ENCODE data around the gene KIF16B.

DNA sequence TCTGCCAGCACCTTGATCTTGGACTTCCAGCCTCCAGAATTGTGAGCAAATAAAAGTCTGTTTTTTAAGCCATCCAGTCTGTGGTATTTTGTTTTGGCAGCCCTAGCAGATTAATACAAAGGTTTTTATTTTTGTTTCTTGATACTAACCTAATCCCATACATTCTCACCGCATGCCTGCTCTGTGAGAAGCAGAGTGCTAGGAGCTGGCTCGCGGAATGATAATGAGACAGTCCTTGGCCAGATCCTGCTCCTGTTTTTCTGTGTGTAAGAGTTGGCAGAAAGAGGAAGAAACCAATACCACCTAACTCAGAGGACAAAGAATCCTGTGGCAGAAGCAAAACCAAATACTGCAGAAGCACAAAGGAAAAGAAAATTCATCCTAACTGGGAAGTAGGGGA lies 82.6 kb downstream of the KIF16B start:
- TF ChIP-seq TAF1 (IDR thresholded peaks at IDR 0.05; ENCODE audit: borderline replicate concordance, low read depth, low read length) (no peak), NFIC (IDR thresholded peaks at IDR 0.05; ENCODE audit: low read depth, low read length) (no peak), EZH2 (IDR thresholded peaks at IDR 0.05; ENCODE audit: borderline replicate concordance, control insufficient read depth, low read depth, low read length) (no peak), EGR1 (IDR thresholded peaks at IDR 0.05; ENCODE audit: borderline replicate concordance in 1 of 2, low read depth in 2 of 2, low read length in 2 of 2) (no peak), ETV6 (conservative IDR thresholded peaks at IDR 0.05 in 1 of 2, IDR thresholded peaks at IDR 0.05 in 1 of 2; ENCODE audit: borderline replicate concordance in 1 of 2, low read depth in 1 of 2) (no peak), ZNF24 (IDR thresholded peaks at IDR 0.05) (no peak), SMC3 (IDR thresholded peaks at IDR 0.05; ENCODE audit: borderline replicate concordance, low read length) (no peak), WRNIP1 (IDR thresholded peaks at IDR 0.05; ENCODE audit: borderline replicate concordance, low read depth, low read length) (no peak), SREBF2 (IDR thresholded peaks at IDR 0.05; ENCODE audit: low read length) (no peak)
- TF ChIP-seq, protein P1, sequence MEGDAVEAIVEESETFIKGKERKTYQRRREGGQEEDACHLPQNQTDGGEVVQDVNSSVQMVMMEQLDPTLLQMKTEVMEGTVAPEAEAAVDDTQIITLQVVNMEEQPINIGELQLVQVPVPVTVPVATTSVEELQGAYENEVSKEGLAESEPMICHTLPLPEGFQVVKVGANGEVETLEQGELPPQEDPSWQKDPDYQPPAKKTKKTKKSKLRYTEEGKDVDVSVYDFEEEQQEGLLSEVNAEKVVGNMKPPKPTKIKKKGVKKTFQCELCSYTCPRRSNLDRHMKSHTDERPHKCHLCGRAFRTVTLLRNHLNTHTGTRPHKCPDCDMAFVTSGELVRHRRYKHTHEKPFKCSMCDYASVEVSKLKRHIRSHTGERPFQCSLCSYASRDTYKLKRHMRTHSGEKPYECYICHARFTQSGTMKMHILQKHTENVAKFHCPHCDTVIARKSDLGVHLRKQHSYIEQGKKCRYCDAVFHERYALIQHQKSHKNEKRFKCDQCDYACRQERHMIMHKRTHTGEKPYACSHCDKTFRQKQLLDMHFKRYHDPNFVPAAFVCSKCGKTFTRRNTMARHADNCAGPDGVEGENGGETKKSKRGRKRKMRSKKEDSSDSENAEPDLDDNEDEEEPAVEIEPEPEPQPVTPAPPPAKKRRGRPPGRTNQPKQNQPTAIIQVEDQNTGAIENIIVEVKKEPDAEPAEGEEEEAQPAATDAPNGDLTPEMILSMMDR (IDR thresholded peaks at IDR 0.05 in 2 of 3, conservative IDR thresholded peaks at IDR 0.05 in 1 of 3; ENCODE audit: control insufficient read depth in 2 of 3, extremely low read depth in 1 of 3, insufficient read depth in 1 of 3, low read depth in 3 of 3, low read length in 3 of 3): no peak
- TF ChIP-seq, protein P2, sequence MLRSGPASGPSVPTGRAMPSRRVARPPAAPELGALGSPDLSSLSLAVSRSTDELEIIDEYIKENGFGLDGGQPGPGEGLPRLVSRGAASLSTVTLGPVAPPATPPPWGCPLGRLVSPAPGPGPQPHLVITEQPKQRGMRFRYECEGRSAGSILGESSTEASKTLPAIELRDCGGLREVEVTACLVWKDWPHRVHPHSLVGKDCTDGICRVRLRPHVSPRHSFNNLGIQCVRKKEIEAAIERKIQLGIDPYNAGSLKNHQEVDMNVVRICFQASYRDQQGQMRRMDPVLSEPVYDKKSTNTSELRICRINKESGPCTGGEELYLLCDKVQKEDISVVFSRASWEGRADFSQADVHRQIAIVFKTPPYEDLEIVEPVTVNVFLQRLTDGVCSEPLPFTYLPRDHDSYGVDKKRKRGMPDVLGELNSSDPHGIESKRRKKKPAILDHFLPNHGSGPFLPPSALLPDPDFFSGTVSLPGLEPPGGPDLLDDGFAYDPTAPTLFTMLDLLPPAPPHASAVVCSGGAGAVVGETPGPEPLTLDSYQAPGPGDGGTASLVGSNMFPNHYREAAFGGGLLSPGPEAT (IDR thresholded peaks at IDR 0.05; ENCODE audit: low read depth): no peak
- TF ChIP-seq, protein P3, sequence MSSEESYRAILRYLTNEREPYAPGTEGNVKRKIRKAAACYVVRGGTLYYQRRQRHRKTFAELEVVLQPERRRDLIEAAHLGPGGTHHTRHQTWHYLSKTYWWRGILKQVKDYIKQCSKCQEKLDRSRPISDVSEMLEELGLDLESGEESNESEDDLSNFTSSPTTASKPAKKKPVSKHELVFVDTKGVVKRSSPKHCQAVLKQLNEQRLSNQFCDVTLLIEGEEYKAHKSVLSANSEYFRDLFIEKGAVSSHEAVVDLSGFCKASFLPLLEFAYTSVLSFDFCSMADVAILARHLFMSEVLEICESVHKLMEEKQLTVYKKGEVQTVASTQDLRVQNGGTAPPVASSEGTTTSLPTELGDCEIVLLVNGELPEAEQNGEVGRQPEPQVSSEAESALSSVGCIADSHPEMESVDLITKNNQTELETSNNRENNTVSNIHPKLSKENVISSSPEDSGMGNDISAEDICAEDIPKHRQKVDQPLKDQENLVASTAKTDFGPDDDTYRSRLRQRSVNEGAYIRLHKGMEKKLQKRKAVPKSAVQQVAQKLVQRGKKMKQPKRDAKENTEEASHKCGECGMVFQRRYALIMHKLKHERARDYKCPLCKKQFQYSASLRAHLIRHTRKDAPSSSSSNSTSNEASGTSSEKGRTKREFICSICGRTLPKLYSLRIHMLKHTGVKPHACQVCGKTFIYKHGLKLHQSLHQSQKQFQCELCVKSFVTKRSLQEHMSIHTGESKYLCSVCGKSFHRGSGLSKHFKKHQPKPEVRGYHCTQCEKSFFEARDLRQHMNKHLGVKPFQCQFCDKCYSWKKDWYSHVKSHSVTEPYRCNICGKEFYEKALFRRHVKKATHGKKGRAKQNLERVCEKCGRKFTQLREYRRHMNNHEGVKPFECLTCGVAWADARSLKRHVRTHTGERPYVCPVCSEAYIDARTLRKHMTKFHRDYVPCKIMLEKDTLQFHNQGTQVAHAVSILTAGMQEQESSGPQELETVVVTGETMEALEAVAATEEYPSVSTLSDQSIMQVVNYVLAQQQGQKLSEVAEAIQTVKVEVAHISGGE (CRISPR knock-in tag; IDR thresholded peaks at IDR 0.05): no peak

Measured in GM12878 (cell line).